ENCODE measurements around the gene UBTD1. TPM values are rescaled to one million over a fixed set of nuclear protein-coding genes. Genes with fewer than 3 reads are reported as not detected.

Gene UBTD1
- total RNA-seq, 1 donor, result 22.1 TPM

DNA sequence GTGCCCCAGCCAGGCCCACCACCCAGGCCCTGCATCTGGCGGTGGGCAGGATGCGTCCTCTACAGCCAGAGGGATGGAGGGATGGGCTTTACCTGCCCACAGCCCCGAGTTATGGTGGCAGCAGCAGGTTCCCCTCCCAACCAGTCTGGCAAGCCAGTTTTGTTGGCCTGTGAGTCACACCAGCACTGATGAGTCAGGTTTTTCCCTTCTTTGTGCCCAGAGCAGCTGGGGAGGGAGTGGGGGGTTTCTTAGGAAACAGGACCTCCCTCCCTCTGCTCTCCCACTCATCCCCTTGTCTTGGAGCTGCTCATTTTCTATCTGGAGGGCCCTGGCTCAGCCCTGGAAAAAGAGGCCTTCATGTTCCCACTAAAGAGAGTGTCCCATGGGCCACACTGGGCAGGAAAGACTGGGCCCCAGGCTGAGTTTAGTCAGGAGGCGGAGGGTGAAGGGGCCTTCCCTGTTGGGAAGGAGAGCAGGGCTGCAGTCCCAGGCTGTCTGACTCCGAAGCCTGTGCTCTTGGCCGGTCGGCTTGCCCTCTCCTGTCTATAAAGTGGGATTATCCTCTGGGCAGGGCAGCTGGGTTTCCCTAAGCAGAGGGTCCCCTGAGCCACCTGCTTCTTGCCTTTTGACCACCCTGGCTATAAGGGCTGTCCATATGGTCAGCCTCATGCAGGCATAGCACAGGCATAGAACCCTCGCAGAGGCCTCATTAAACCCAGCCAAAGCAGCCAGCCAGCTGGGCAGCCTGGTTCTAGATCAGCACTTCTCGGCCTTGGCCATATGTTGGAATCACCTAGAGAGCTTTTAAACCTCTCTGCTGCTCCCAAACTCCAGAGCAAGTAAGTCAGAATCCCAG is 43.7 kb downstream of the UBTD1 start:
- peak; percentile 97 for DNase-seq (ENCODE audit: low read depth)
- H3K4me3 ChIP-seq (ENCODE audit: low read depth, low read length), result peak overlapping the region; percentile 33
- TF ChIP-seq, protein P1, sequence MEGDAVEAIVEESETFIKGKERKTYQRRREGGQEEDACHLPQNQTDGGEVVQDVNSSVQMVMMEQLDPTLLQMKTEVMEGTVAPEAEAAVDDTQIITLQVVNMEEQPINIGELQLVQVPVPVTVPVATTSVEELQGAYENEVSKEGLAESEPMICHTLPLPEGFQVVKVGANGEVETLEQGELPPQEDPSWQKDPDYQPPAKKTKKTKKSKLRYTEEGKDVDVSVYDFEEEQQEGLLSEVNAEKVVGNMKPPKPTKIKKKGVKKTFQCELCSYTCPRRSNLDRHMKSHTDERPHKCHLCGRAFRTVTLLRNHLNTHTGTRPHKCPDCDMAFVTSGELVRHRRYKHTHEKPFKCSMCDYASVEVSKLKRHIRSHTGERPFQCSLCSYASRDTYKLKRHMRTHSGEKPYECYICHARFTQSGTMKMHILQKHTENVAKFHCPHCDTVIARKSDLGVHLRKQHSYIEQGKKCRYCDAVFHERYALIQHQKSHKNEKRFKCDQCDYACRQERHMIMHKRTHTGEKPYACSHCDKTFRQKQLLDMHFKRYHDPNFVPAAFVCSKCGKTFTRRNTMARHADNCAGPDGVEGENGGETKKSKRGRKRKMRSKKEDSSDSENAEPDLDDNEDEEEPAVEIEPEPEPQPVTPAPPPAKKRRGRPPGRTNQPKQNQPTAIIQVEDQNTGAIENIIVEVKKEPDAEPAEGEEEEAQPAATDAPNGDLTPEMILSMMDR (IDR thresholded peaks at IDR 0.05; ENCODE audit: insufficient read depth, low read length), result no peak

DNA sequence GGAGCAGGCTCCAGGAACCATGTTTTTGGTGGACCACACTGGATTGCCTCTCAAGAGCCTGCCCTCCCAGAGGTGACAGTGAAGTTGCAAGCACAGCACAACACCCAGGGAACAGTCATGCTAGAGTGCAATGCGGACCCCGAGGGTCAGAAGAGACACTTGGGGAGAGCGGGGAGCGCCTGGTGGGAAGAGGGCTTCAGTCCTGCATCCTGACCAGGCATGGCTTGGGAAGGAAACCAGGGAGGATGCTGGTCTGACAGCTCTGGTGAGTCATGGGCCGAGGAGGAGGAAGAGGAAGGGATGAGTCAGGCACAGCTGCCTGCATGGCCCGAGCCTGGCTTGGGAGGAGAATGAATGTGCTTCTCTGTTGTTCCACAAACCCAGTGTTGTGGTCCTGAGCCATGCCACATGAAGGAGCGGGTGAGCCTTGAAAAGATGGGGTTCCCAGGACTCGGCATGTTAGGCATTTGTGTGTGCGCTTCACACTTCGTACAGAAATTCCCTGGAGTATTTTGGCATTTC is 44.4 kb downstream of the UBTD1 start:
- TF ChIP-seq, protein P1 (IDR thresholded peaks at IDR 0.05; ENCODE audit: insufficient read depth, low read length), result no peak
- DNase-seq (ENCODE audit: low read depth), result peak; percentile 92
- H3K4me3 ChIP-seq (ENCODE audit: low read depth, low read length), result no peak overlapping the region

DNA sequence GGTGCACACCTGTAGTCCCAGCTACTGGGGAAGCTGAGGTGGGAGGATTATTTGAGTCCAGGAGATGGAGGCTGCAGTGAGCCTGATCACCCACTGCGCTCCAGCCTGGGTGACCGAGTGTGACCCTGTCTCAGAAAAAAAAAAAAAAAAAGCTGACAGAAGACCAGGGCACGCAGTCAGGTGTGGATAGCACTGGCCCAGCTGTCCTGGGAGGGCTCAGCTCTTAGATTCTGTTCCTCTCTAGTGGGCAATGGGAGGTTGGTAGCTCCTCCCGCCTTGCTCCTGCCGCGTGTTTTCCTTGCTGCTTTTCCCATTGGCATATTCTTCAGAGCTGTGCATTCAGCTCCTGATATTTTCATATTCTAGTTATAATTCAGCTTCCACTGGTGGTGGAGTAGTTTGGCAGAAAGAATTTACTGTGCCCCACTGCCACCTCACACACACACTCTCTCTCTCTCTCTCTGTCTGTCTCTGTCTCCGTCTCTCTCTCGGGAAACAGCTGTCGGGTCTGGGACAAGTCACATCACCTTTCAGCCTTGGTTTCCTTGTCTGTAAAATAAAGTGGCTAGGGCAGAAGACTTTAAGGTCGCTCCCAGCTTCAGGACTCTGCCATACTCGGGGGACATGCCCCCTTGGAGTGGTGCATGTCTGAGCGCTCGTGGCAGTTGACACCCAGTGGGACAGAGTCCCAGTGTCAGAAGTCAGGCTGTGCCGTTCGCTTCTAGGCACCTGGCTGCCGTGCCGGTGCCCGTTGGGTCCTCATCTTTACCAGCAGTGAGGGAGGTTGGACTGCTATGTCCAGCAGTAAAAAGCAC is 47.9 kb downstream of the UBTD1 start:
- no peak for DNase-seq (ENCODE audit: low read depth)
- TF ChIP-seq, protein P1 (IDR thresholded peaks at IDR 0.05; ENCODE audit: insufficient read depth, low read length), result no peak
- H3K4me3 ChIP-seq (ENCODE audit: low read depth, low read length), result no peak overlapping the region

GRCh38 chr10:97547271-97547600 is 48.5 kb downstream of the UBTD1 start:
- no peak for DNase-seq (ENCODE audit: low read depth)
- TF ChIP-seq, protein P1 (IDR thresholded peaks at IDR 0.05; ENCODE audit: insufficient read depth, low read length), result no peak
- H3K4me3 ChIP-seq (ENCODE audit: low read depth, low read length), result no peak overlapping the region

GRCh38 chr10:97547962-97548361 is 49.2 kb downstream of the UBTD1 start:
- H3K4me3 ChIP-seq (ENCODE audit: low read depth, low read length), result no peak overlapping the region
- DNase-seq (ENCODE audit: low read depth), result no peak
- TF ChIP-seq, protein P1 (IDR thresholded peaks at IDR 0.05; ENCODE audit: insufficient read depth, low read length), result no peak

GRCh38 chr10:97548828-97549455 is 50.2 kb downstream of the UBTD1 start:
- DNase-seq (ENCODE audit: low read depth), result no peak
- H3K4me3 ChIP-seq (ENCODE audit: low read depth, low read length), result no peak overlapping the region
- TF ChIP-seq, protein P1 (IDR thresholded peaks at IDR 0.05; ENCODE audit: insufficient read depth, low read length), result no peak

Data from fibroblast of the aortic adventitia (primary cell).